Motor neuron (in vitro differentiated cells): ENCODE results near the gene CCR1. TPM values are rescaled to one million over a fixed set of nuclear protein-coding genes. Genes with fewer than 3 reads are reported as not detected.

Source experiments
- ATAC-seq, 8 experiments: fragments of 200-7000 bp; cut with Tn5 transposase; replicated peaks in 6 of 8; 2 replicates each; pipeline ENCODE4 v1.8.0; 2021; ENCODE audit warnings: mild to moderate bottlenecking in 8 of 8, moderate library complexity in 8 of 8
- H3K27ac ChIP-seq, 2 donors: fragments of 250-450 bp; sonication (Bioruptor Pico); 2 replicates each; pipeline ENCODE4 v1.9.0; 2021; ENCODE audit warnings: antibody characterized with exemption in 2 of 2, mild to moderate bottlenecking in 2 of 2, moderate library complexity in 1 of 2
- H3K4me1 ChIP-seq, 2 donors: fragments of 250-450 bp; sonication (Bioruptor Pico); replicated peaks in 1 of 2; 2 replicates each; pipeline ENCODE4 v1.6.1; 2021; ENCODE audit warnings: antibody characterized with exemption in 2 of 2, mild to moderate bottlenecking in 2 of 2, moderate library complexity in 1 of 2
- H3K4me3 ChIP-seq, 5 donors: fragments of 250-450 bp; sonication (Bioruptor Pico); 2 replicates each; pipeline ENCODE4 v1.9.0; 2021; ENCODE audit warnings: antibody characterized with exemption in 5 of 5, mild to moderate bottlenecking in 5 of 5, moderate library complexity in 4 of 5
- WGBS, 10 experiments: fragments of 450-650 bp; shearing (Covaris generic); methylation state at CpG; one replicate each; pipeline ENCODE4 v1.0.0; 2022; 5-methylcytosine and 5-hydroxymethylcytosine counted together
- in situ Hi-C, 9 experiments: fragments of 400-800 bp; cut with MboI; loops; one replicate each; pipeline ENCODE4 v1.15.0; 2021; ENCODE audit warnings: low sequenced_read_pairs in 9 of 9, low pct_unique_long_range_greater_than_20kb in 2 of 9; ENCODE audit not compliant: unreplicated experiment in 9 of 9
- total RNA-seq, 8 experiments: library from RNA; unstranded; fragments of 300-600 nt; gene quantifications; 2 replicates each; pipeline versions ENCODE4 v1.2.3 to v1.2.4, GENCODE V29; 2022

CCR1 gene
- total RNA-seq: under 1 TPM in 4 of 8 experiments, not detected in 4; 0.04 to 0.33 (median 0.07) TPM

GRCh38 chr3:46208167-46208704, at the start of gene CCR1:
Gene CCR1 (minus strand): TSS chr3:46208313. CDS start chr3:46204313, 4,000 bp downstream.
- 0 to 89% (median 50%) methylated on average over 1 to 2 of the region's 3 CpGs; no CpG with 5 or more reads in 3 of the 10 experiments for WGBS, 10 experiments
- Histone ChIP-seq H3K27ac (no peak within 1 kb of the TSS), H3K4me1 (no peaks in the 10 kb centered on the region), H3K4me3 (no peak within 1 kb of the TSS)
- peak in 3 of 8 experiments; percentile 19 to 79 (median 68) for ATAC-seq
- in situ Hi-C loops: loop anchor here in 1 of 9 experiments (25.0 kb wide), 1 partner anchor 271 kb away; the partner anchor contains the start of gene CXCR6

GRCh38 chr3:46252980-46253379, 44.9 kb upstream of the CCR1 start:
- Histone ChIP-seq H3K4me3 (no peak overlapping the region), H3K4me1 (no peaks in the 10 kb centered on the region), H3K27ac (no peak overlapping the region)
- ATAC-seq: no peak
- WGBS, 10 experiments: 0% methylated on average over 1 of the region's 1 CpG; no CpG with 5 or more reads in 9 of the 10 experiments
- in situ Hi-C loops: no loop called here

- Histone ChIP-seq H3K4me3 (no peak overlapping the region), H3K4me1 (no peaks in the 10 kb centered on the region), H3K27ac (no peak overlapping the region)
- ATAC-seq: no peak
- in situ Hi-C loops: no loop called here
- 46 to 100% (median 88%) methylated on average over 1 to 3 of the region's 3 CpGs for WGBS, 10 experiments
Measured at GRCh38 chr3:46245146-46245545, 37.0 kb upstream of the CCR1 start.

GRCh38 chr3:46243560-46243959, 35.4 kb upstream of the CCR1 start:
- peak in 1 of 8 experiments; percentile 58 for ATAC-seq
- no peak overlapping the region for H3K27ac ChIP-seq
- in situ Hi-C loops: no loop called here
- WGBS, 10 experiments: 11 to 100% (median 65%) methylated on average over 1 to 2 of the region's 2 CpGs; no CpG with 5 or more reads in 1 of the 10 experiments
- H3K4me1 ChIP-seq: no peaks in the 10 kb centered on the region
- no peak overlapping the region for H3K4me3 ChIP-seq

- WGBS, 10 experiments: 50 to 100% (median 72%) methylated on average over 1 to 4 of the region's 4 CpGs
- Histone ChIP-seq H3K4me1 (no peaks in the 10 kb centered on the region), H3K4me3 (no peak within 1 kb of the TSS), H3K27ac (no peak within 1 kb of the TSS)
- in situ Hi-C loops: no loop called here
- ATAC-seq: no peak
Measured at GRCh38 chr3:46242120-46242519, 34.0 kb upstream of the CCR1 start, which contains the start of gene CCR3. Gene CCR3 (plus strand): TSS chr3:46242460. CDS start chr3:46265159, 22,699 bp downstream.

GRCh38 chr3:46239952-46240351, 31.8 kb upstream of the CCR1 start:
- WGBS, 10 experiments: 0 to 80% (median 38%) methylated on average over 1 to 2 of the region's 2 CpGs; no CpG with 5 or more reads in 4 of the 10 experiments
- no peak overlapping the region for H3K27ac ChIP-seq
- no peak for ATAC-seq
- in situ Hi-C loops: no loop called here
- no peak overlapping the region for H3K4me3 ChIP-seq
- no peaks in the 10 kb centered on the region for H3K4me1 ChIP-seq

GRCh38 chr3:46239301-46239938, 31.3 kb upstream of the CCR1 start:
- in situ Hi-C loops: no loop called here
- ATAC-seq: no peak
- 80 to 90% (median 83%) methylated on average over 1 to 2 of the region's 3 CpGs; no CpG with 5 or more reads in 5 of the 10 experiments for WGBS, 10 experiments
- H3K27ac ChIP-seq: no peak overlapping the region
- H3K4me3 ChIP-seq: no peak overlapping the region
- H3K4me1 ChIP-seq: no peaks in the 10 kb centered on the region

GRCh38 chr3:46238386-46238785, 30.3 kb upstream of the CCR1 start:
- in situ Hi-C loops: no loop called here
- Histone ChIP-seq H3K4me1 (no peaks in the 10 kb centered on the region), H3K4me3 (no peak overlapping the region), H3K27ac (no peak overlapping the region)
- 25 to 88% (median 54%) methylated on average over 1 to 4 of the region's 4 CpGs for WGBS, 10 experiments
- ATAC-seq: no peak

GRCh38 chr3:46236294-46237054, 28.4 kb upstream of the CCR1 start:
- Histone ChIP-seq H3K27ac (no peak overlapping the region), H3K4me3 (no peak overlapping the region), H3K4me1 (no peaks in the 10 kb centered on the region)
- in situ Hi-C loops: no loop called here
- ATAC-seq: no peak
- WGBS, 10 experiments: 55 to 100% (median 88%) methylated on average over 1 to 4 of the region's 5 CpGs; no CpG with 5 or more reads in 5 of the 10 experiments

GRCh38 chr3:46235425-46235824, 27.3 kb upstream of the CCR1 start:
- WGBS, 10 experiments: 14 to 63% (median 48%) methylated on average over 1 to 2 of the region's 2 CpGs; no CpG with 5 or more reads in 1 of the 10 experiments

GRCh38 chr3:46233194-46233593, 25.1 kb upstream of the CCR1 start:
- in situ Hi-C loops: no loop called here
- no peak overlapping the region for H3K4me3 ChIP-seq
- 33 to 100% (median 64%) methylated on average over 1 to 3 of the region's 6 CpGs; no CpG with 5 or more reads in 1 of the 10 experiments for WGBS, 10 experiments
- no peaks in the 10 kb centered on the region for H3K4me1 ChIP-seq
- no peak for ATAC-seq
- no peak overlapping the region for H3K27ac ChIP-seq

More at GRCh38 chr3:46235425-46235824, 27.3 kb upstream of the CCR1 start:
- no peak for ATAC-seq
- Histone ChIP-seq H3K27ac (no peak overlapping the region), H3K4me1 (no peaks in the 10 kb centered on the region), H3K4me3 (no peak overlapping the region)
- in situ Hi-C loops: no loop called here

- in situ Hi-C loops: no loop called here
- no peak for ATAC-seq
- no peaks in the 10 kb centered on the region for H3K4me1 ChIP-seq
- 40 to 92% (median 74%) methylated on average over 1 to 5 of the region's 5 CpGs; no CpG with 5 or more reads in 1 of the 10 experiments for WGBS, 10 experiments
- no peak overlapping the region for H3K27ac ChIP-seq
- H3K4me3 ChIP-seq: no peak overlapping the region
Measured at GRCh38 chr3:46231323-46231722, 23.2 kb upstream of the CCR1 start.
